Metanephros (tissue), 2 donors: ENCODE measurements around the gene KIF22. TPM values are rescaled to one million over a fixed set of nuclear protein-coding genes. Genes with fewer than 3 reads are reported as not detected.

Experiments used
- small RNA-seq: library from RNA; depleted of rRNA; stranded (forward); fragments of <200 nt; gene quantifications from one replicate; pipeline ENCODE3, GENCODE V24; 2014; ENCODE audit warnings: low replicate concordance
- total RNA-seq: library from RNA; depleted of rRNA; stranded (reverse); fragments of >200 nt; gene quantifications from one replicate; pipeline ENCODE4 v1.2.3, GENCODE V29; 2014

The KIF22 gene
- total RNA-seq, result 52.0 TPM

DNA sequence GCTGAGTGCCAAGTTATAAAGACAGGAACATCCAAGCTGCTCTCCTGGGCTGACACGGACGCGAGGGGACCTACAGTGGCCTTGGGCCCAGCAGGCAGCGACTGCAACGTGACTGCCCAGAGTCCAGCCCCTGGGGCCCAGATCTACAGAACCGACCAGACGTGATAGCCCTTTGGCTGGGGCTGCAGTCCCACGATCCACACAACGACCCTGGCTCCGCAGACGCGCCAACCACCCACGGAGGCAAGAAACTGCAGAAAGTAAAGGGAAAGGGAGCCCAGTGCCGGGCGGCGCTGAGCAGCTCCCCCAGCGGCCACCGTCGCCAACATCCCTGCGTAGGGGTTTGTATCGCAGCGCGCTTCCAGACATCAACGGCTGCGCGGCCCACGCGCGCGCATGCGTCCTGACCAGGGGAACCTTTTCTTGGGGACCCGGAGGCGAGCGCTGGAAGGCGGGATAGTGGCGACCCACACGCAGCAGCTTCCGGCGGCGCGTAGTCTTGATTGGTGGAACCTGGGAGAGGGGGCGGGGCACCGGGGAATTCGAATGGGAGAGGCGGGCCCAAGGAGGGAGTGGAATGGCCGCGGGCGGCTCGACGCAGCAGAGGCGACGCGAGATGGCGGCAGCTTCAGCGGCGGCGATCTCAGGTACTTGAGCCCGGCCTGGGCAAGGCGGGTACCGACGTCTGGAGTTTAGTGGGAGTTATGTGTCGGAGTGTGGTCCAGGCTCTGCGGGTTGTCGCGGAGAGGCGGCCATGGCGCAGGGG is at the start of gene KIF22:
TSS of gene KIF22 (plus strand) at position 569 of the 766 bp plus-strand sequence. CDS start at position 578, 9 bp downstream.

DNA sequence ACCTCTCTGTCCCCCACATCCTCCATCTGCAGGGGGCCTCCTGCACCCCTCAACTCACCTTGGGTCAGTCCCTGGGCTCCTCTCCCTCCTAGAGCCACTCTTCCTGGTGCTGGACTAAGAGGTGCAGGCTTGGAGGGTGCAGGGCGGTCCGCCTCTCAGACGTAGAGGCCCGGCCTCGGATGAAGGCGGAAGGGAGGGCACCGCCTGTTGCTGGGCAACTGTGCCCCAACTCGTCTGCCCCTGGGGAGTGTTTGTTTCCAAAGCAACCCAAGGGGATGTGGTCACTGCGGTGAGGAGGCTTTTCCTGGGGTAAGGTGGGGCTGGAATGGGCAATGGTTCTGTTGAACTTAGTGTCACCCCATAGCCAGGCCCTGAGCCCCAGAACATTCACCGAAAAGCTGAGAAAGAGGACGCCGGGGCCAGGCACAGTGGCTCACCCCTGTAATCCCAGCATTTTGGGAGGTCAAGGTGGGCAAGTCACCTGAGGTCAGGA is 44.7 kb upstream of the KIF22 start, which contains the start of gene C16orf54:
TSS of gene C16orf54 (minus strand) at position 138 of the 493 bp plus-strand sequence. CDS start 1,039 bp downstream, outside the sequence.

DNA sequence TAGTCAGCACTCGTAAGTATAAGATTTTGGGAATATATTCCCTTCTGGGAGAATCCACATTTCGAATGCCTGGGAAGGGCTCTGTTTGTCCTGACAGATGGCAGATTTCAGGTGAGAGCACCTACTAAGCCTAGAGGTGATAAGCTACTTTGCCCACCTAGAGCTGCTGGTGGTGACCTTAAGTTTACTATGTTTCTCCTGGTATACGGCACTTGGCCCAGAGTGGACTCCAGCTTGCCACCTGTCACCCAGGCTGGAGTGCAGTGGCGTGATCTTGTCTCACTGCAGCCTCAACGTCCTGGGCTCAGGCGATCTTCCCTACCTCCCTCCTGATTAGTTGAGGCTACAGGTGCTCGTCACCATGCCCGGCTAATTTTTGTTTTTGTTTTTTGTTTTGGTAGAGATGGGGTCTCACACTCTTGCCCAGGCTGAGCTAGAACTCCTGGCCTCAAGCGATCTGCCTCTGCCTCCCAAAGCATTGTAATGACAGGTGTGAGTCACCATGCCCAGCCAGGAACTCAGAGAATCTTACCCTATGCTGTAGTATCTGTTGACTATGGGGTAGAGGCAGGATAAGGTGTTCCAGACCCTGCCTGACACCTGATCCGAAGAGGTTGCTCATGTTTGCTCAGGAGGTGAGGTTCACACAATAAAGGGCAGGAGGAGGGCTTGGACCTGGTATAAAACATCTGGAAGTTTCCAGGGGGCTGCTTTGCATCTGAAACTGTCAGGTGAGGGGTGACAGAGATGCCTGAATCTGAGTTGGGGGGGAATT is 12.8 kb upstream of the KIF22 start, which contains the start of gene ZG16:
TSS of gene ZG16 (plus strand) at position 681 of the 775 bp plus-strand sequence. CDS start 1,011 bp downstream, outside the sequence.

GRCh38 chr16:29806099-29806579 is 15.6 kb downstream of the KIF22 start, which contains the start of gene MAZ:
TSS of gene MAZ (plus strand) at chr16:29806529. CDS start at chr16:29806702, 173 bp downstream.

DNA sequence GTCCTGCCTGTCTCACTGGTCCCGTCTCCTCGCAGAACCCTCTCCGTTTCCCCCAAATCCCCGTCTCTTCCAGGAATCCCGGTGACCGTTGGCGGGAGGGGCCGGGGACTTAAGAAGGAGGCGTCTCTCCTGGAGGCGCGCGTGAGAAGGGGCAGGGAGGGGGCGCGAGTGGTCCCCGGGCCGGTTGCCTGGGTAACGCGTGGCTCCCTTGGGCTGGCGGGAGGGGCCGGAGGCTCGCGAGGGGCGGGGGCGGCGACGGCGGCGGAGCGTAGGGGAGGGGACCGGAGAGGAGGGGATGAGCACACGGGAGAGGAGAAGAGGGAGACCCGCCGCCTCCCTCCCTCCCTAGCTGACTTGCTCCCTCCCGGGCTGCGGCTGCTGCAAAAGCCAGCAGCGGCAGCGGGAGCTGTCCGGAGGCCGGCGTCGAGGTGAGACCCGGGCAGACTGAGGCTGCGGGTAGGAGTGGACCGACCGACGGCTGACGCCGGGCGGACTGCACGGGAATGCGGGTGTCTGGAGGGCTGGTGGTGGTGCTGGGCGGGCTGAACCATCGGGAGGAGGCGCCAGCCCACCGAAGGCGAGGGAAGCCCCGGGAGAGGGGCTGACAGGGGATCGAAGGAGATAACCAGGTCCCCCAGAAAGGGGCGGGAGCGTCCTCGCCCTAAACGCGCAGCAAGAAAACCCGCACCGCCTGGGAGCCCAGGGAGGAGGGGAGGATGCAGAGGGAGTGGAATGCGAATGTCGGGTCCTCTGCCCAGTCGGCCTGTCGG is 21.5 kb downstream of the KIF22 start, which contains the start of gene PRRT2:
TSS of gene PRRT2 (plus strand) at position 298 of the 770 bp plus-strand sequence. CDS start 862 bp downstream, outside the sequence.

GRCh38 chr16:29815793-29816693 is 25.5 kb downstream of the KIF22 start, which contains the start of gene PAGR1:
TSS of gene PAGR1 (plus strand) at chr16:29816152. CDS start at chr16:29816526, 374 bp downstream.

GRCh38 chr16:29820271-29820701 is 29.7 kb downstream of the KIF22 start, which contains the start of gene MVP:
TSS of gene MVP (plus strand) at chr16:29820462. CDS start at chr16:29830550, 10,088 bp downstream.

Small RNA genes lying within 50 kb of the gene (small RNA-seq; reads per million reads assigned to genes)
- gene AC009133.6 (not detected), gene AC120114.4 (not detected)

Other genes starting within 250 kb of the KIF22 start
- gene SPN, start 127.5 kb upstream of the KIF22 start, total RNA-seq, result 7.0 TPM
- 86.2 TPM for gene QPRT, start 111.6 kb upstream of the KIF22 start, total RNA-seq
- gene C16orf54, start 44.8 kb upstream of the KIF22 start, total RNA-seq, result 1.4 TPM
- not detected for gene ZG16, start 12.5 kb upstream of the KIF22 start, total RNA-seq
- gene MAZ, start 15.8 kb downstream of the KIF22 start, total RNA-seq, result 159 TPM
- gene PRRT2, start 21.4 kb downstream of the KIF22 start, total RNA-seq, result 14.4 TPM
- gene PAGR1, start 25.4 kb downstream of the KIF22 start, total RNA-seq, result 30.8 TPM
- gene MVP, start 29.7 kb downstream of the KIF22 start, total RNA-seq, result 38.5 TPM
- 83.4 TPM for gene CDIPT, start 72.5 kb downstream of the KIF22 start, total RNA-seq
- 17.3 TPM for gene SEZ6L2, start 108.8 kb downstream of the KIF22 start, total RNA-seq
- gene ASPHD1, start 109.7 kb downstream of the KIF22 start, total RNA-seq, result 1.3 TPM
- 12.8 TPM for gene KCTD13, start 135.5 kb downstream of the KIF22 start, total RNA-seq
- gene TMEM219, start 171.3 kb downstream of the KIF22 start, total RNA-seq, result 54.5 TPM
- 47.5 TPM for gene TAOK2, start 183.1 kb downstream of the KIF22 start, total RNA-seq
- gene HIRIP3, start 204.9 kb downstream of the KIF22 start, total RNA-seq, result 19.3 TPM
- gene INO80E, start 205.5 kb downstream of the KIF22 start, total RNA-seq, result 37.4 TPM
- gene DOC2A, start 220.3 kb downstream of the KIF22 start, total RNA-seq, result 1.9 TPM
- not detected for gene C16orf92, start 232.4 kb downstream of the KIF22 start, total RNA-seq
- gene TLCD3B, start 240.5 kb downstream of the KIF22 start, total RNA-seq, result 1.5 TPM